ENCODE measurements around the gene PRXL2C. TPM values are rescaled to one million over a fixed set of nuclear protein-coding genes. Genes with fewer than 3 reads are reported as not detected.

PRXL2C gene
- total and polyA plus RNA-seq, 12 donors: 10.5 to 59.0 (median 22.2) TPM

DNA sequence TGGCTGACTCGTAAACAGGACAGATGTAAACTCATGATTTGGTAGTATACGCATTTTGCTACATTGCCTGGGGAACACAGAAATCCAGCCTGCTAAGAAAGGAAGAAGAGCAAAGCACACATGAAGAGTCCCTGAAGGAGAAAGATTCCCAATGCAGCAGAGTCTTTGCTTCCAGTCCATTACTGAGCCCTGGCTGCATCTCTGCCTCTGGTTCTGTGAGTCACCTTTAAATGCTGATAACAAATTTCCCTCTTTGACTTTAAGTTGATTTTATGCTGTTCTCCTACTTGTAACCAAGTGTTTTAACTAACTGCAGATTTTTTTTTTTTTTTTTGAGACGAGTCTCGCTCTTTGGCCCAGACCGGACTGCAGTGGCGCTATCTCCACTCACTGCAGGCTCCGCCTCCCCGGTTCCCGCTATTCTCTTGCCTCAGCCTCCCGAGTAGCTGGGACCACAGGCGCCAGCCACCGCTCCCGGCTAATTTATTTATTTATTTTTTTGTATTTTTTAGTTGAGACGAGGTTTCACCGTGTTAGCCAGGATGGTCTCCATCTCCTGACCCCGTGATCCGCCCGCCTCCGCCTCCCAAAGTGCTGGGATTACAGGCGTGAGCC, 8.5 kb upstream of the PRXL2C start:
- Histone ChIP-seq H3K4me1 (peaks cover 0 to 4% (median 0%) of the 10 kb centered on the region in 9 donors), H3K9me3 (no peaks in the 10 kb centered on the region), H3K4me3 (no peak overlapping the region), H3K27me3 (no peaks in the 10 kb centered on the region), H3K36me3 (no peaks in the 10 kb centered on the region), H3K27ac (no peak overlapping the region)
- intact Hi-C loops (cut with DNase I): loop anchor here in 1 of 10 donors (10.0 kb wide), 1 partner anchor 199 kb away; no protein-coding TSS in a partner anchor
- TF ChIP-seq, protein P1, sequence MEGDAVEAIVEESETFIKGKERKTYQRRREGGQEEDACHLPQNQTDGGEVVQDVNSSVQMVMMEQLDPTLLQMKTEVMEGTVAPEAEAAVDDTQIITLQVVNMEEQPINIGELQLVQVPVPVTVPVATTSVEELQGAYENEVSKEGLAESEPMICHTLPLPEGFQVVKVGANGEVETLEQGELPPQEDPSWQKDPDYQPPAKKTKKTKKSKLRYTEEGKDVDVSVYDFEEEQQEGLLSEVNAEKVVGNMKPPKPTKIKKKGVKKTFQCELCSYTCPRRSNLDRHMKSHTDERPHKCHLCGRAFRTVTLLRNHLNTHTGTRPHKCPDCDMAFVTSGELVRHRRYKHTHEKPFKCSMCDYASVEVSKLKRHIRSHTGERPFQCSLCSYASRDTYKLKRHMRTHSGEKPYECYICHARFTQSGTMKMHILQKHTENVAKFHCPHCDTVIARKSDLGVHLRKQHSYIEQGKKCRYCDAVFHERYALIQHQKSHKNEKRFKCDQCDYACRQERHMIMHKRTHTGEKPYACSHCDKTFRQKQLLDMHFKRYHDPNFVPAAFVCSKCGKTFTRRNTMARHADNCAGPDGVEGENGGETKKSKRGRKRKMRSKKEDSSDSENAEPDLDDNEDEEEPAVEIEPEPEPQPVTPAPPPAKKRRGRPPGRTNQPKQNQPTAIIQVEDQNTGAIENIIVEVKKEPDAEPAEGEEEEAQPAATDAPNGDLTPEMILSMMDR (IDR thresholded peaks at IDR 0.05): no peak
- DNase-seq (no peak), ATAC-seq (no peak)
- 92 to 96% methylated on average over 20 of the region's 20 CpGs for WGBS, 2 donors

DNA sequence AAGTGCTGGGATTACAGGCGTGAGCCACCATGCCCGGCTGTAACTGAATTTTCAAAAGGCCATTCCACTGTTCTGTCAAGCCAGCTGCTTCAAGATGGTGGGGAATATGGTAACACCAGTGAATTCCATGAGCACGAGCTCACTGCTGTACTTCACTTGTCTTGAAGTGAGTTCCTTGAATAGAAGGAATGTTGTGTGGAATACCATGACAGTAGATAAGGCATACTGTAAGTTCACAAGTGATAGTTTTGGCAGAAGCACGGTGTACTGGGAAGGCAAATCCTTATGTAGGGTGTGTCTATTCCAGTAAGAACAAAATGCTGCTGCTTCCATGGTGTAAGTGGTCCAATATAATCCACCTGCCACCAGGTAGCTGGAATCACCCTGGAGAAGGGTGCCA, 6.6 kb upstream of the PRXL2C start:
- Histone ChIP-seq H3K4me3 (no peak overlapping the region), H3K27me3 (no peaks in the 10 kb centered on the region), H3K36me3 (no peaks in the 10 kb centered on the region), H3K9me3 (no peaks in the 10 kb centered on the region), H3K27ac (no peak overlapping the region), H3K4me1 (peaks cover 0 to 10% (median under 1%) of the 10 kb centered on the region in 9 donors)
- 69 to 70% methylated on average over 4 of the region's 4 CpGs for WGBS, 2 donors
- ATAC-seq (no peak), DNase-seq (no peak)
- intact Hi-C loops (cut with DNase I): loop anchor here in 1 of 10 donors (10.0 kb wide), 1 partner anchor 197 kb away; no protein-coding TSS in a partner anchor
- TF ChIP-seq, protein P1 (IDR thresholded peaks at IDR 0.05): no peak

DNA sequence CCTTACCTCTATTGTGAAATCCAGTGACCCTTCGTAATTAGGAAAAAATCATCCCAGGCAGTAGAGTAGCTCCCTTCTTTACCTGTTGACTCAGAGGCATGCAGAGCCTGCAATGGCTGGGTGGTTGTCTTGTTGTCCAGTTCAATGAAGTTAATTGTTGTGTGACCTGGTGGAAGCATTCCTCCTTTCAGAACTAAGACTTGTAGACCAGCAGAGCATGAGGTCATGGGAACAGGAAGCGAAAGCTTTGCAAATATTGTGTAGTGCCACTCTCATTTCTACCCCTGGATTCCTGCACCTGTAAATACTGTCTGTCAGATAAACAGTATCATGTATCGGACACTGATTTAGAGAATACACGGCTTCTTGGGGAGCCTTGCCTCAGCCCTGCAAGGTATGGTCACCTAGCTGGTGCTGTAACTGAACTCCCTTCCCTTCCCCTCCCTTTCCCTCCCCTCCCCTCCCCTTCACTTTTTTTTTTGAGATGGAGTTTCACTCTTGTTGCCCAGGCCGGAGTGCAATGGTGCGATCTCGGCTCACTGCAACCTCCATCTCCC, 5.7 kb upstream of the PRXL2C start:
- intact Hi-C loops (cut with DNase I): loop anchor here in 1 of 10 donors (10.0 kb wide), 1 partner anchor 196 kb away; no protein-coding TSS in a partner anchor
- H3K4me1 ChIP-seq: peaks cover 0 to 19% (median 10%) of the 10 kb centered on the region in 9 donors
- no peaks in the 10 kb centered on the region for H3K27me3 ChIP-seq
- ATAC-seq: no peak
- WGBS, 2 donors: 93 to 95% methylated on average over 7 of the region's 7 CpGs
- H3K36me3 ChIP-seq: no peaks in the 10 kb centered on the region
- DNase-seq: no peak
- no peak overlapping the region for H3K27ac ChIP-seq
- H3K9me3 ChIP-seq: no peaks in the 10 kb centered on the region
- H3K4me3 ChIP-seq: no peak overlapping the region
- TF ChIP-seq, protein P1 (IDR thresholded peaks at IDR 0.05): no peak

DNA sequence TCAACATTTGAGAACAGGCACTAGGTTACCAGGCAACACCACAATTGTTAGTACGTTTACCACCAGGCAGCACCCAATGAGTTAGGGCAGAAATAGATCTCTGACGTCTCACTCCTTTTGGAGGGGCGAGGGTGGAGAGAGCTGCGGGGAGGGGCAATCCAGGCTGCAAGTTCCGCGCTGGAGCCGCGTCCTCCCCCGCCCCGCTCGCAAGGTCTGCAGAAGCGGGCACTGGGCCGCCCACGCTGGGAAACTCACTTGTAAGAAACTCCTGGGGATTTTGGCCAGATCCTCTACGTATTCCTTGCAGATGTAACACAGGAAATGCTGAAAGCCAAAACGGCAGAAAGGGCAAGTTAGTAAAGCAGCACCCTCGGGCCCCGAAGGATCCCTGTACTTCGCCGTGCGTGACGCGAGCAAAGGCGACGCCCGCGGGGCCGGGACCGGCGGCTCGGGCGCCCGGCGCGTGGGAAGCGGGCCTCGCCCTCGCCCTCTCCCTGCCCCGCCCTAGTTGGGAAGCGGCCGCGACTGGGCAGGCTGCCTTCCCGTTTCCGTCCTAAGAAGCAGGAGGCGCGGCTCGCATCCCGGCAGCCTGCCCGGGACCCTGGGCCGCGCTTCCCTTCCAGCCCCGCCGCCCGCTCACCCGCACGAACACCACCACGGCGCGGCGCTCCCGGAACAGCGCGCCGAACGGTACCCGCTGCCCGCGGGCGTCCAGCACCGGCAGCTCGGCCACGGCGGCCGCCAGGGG, 493 bp downstream of the PRXL2C start:
- 0% methylated on average over 69 to 74 of the region's 74 CpGs for WGBS, 2 donors
- peak overlapping the region; percentile 49 to 74 (median 66) for H3K4me3 ChIP-seq
- no peaks in the 10 kb centered on the region for H3K9me3 ChIP-seq
- H3K27me3 ChIP-seq: no peaks in the 10 kb centered on the region
- peak overlapping the region; percentile 95 to 100 (median 99) for H3K27ac ChIP-seq
- TF ChIP-seq, protein P1 (IDR thresholded peaks at IDR 0.05): peak in 3 of 9 donors; percentile 8 to 44 (median 43)
- DNase-seq (peak; percentile 89 to 92), ATAC-seq (peak; percentile 89 to 96 (median 94))
- peaks cover 0 to 41% (median 24%) of the 10 kb centered on the region in 9 donors for H3K4me1 ChIP-seq
- intact Hi-C loops (cut with DNase I): loop anchor here in 8 of 10 donors (1.0 to 10.0 kb wide), 11 partner anchors 36 to 312 kb away; partner anchors contain the start of genes HABP4 (in 3 of the 8), ZNF367 (in 3 of the 8) and CDC14B (in 2 of the 8)
- peaks cover 0 to 42% (median 13%) of the 10 kb centered on the region in 9 donors for H3K36me3 ChIP-seq

All from heart right ventricle (tissue), 16 donors.